IMR-90 (cell line): ENCODE data around the gene ARHGEF10L. TPM values are rescaled to one million over a fixed set of nuclear protein-coding genes. Genes with fewer than 3 reads are reported as not detected.

Source experiments
- ATAC-seq: fragments of 200-7000 bp; cut with Tn5 transposase; 2 replicates; pipeline ENCODE4 v1.9.1; 2020; ENCODE audit warnings: low read depth, mild to moderate bottlenecking, moderate library complexity
- BruUV-seq: library from RNA; stranded (reverse); fragments of 400-500 nt; replicated peaks from 2 replicates; lab custom pipeline; 2021; lab: Mats Ljungman, UMichigan
- CTCF ChIA-PET: fragments of 300-600 bp; formaldehyde crosslinking; extraction: SDS; loops from one replicate; lab custom pipeline; 2021; ENCODE audit warnings: antibody characterized with exemption; lab: Yijun Ruan, JAX
- POLR2A ChIA-PET: fragments of 300-600 bp; sonication (Branson Sonifier 250); formaldehyde crosslinking; loops from one replicate; lab custom pipeline; 2022; ENCODE audit warnings: antibody characterized with exemption; ENCODE audit not compliant: unreplicated experiment; lab: Charles Lee
- DNase-seq: peaks from one replicate; pipeline ENCODE4 v3.0.0; 2013
- H2AFZ ChIP-seq: replicated peaks from 2 replicates; pipeline ENCODE3; 2013; ENCODE audit warnings: low read length, mild to moderate bottlenecking; ENCODE audit not compliant: poor library complexity
- H2AK5ac ChIP-seq: 2 replicates; pipeline ENCODE4 v1.6.1; 2013; ENCODE audit warnings: low read depth, low read length, inconsistent platforms
- H2AK9ac ChIP-seq: replicated peaks from 2 replicates; pipeline ENCODE3; 2013; ENCODE audit warnings: mild to moderate bottlenecking, low read depth, low read length, moderate library complexity; ENCODE audit not compliant: poor library complexity
- H2BK120ac ChIP-seq: 2 replicates; pipeline ENCODE4 v1.6.1; 2013; ENCODE audit warnings: low read depth, low read length, inconsistent platforms
- H2BK15ac ChIP-seq: 3 replicates; pipeline ENCODE4 v1.6.1; 2013; ENCODE audit warnings: low read depth, low read length, inconsistent platforms
- H2BK20ac ChIP-seq: 2 replicates; pipeline ENCODE4 v1.6.1; 2013; ENCODE audit warnings: low read depth, mild to moderate bottlenecking, inconsistent platforms, low read length, moderate library complexity
- H2BK5ac ChIP-seq: 2 replicates; pipeline ENCODE4 v1.6.1; 2013; ENCODE audit warnings: mild to moderate bottlenecking, low read depth, low read length, inconsistent platforms; ENCODE audit not compliant: poor library complexity, severe bottlenecking
- H3K14ac ChIP-seq: replicated peaks from 2 replicates; pipeline ENCODE4 v1.6.1; 2013; ENCODE audit warnings: low read depth, low read length, inconsistent platforms
- H3K18ac ChIP-seq: 2 replicates; pipeline ENCODE4 v1.6.1; 2013; ENCODE audit warnings: low read depth, low read length, control low read depth
- H3K23ac ChIP-seq: 2 replicates; pipeline ENCODE4 v1.6.1; 2013; ENCODE audit warnings: low read depth, low read length, inconsistent platforms
- H3K27ac ChIP-seq: 2 replicates; pipeline ENCODE4 v1.5.1; 2013; ENCODE audit warnings: mild to moderate bottlenecking, control low read depth, low read length; ENCODE audit not compliant: insufficient read depth
- H3K27me3 ChIP-seq: 2 replicates; pipeline ENCODE4 v1.6.1; 2013; ENCODE audit warnings: low read length; ENCODE audit not compliant: control insufficient read depth, insufficient read depth
- H3K36me3 ChIP-seq: 2 replicates; pipeline ENCODE4 v1.6.1; 2013; ENCODE audit warnings: low read length, mixed read lengths; ENCODE audit not compliant: control insufficient read depth, insufficient read depth
- H3K4ac ChIP-seq: 2 replicates; pipeline ENCODE4 v1.6.1; 2013; ENCODE audit warnings: low read depth, low read length, inconsistent platforms
- H3K4me1 ChIP-seq: 2 replicates; pipeline ENCODE4 v1.6.1; 2013; ENCODE audit warnings: low read length, mixed read lengths; ENCODE audit not compliant: control insufficient read depth, insufficient read depth
- H3K4me2 ChIP-seq: 2 replicates; pipeline ENCODE4 v1.6.1; 2013; ENCODE audit warnings: low read depth, mild to moderate bottlenecking, control low read depth, low read length, moderate library complexity
- H3K4me3 ChIP-seq: 2 replicates; pipeline ENCODE4 v1.5.1; 2013; ENCODE audit warnings: low read depth, mild to moderate bottlenecking, control low read depth, low read length, moderate library complexity; ENCODE audit not compliant: insufficient read depth
- H3K56ac ChIP-seq: 2 replicates; pipeline ENCODE4 v1.6.1; 2013; ENCODE audit warnings: low read length, inconsistent platforms; ENCODE audit not compliant: insufficient read depth; ENCODE audit errors: extremely low read depth
- H3K79me1 ChIP-seq, 2 experiments: 2 replicates each; pipeline ENCODE4 v1.6.1; 2013; ENCODE audit warnings: low read length in 2 of 2, inconsistent platforms in 1 of 2, low read depth in 1 of 2
- H3K9ac ChIP-seq: 2 replicates; pipeline ENCODE4 v1.6.1; 2013; ENCODE audit warnings: low read depth, low read length, control low read depth
- H3K9me1 ChIP-seq: 2 replicates; pipeline ENCODE4 v1.6.1; 2013; ENCODE audit warnings: low read length, inconsistent platforms; ENCODE audit not compliant: insufficient read depth
- H3K9me3 ChIP-seq: 2 replicates; pipeline ENCODE4 v1.6.1; 2013; ENCODE audit warnings: low read length; ENCODE audit not compliant: control insufficient read depth, insufficient read depth
- H4K20me1 ChIP-seq: 2 replicates; pipeline ENCODE4 v1.6.1; 2013; ENCODE audit warnings: low read length, inconsistent platforms; ENCODE audit not compliant: insufficient read depth
- H4K5ac ChIP-seq: 2 replicates; pipeline ENCODE4 v1.6.1; 2013; ENCODE audit warnings: mild to moderate bottlenecking, low read depth, low read length, control low read depth
- H4K8ac ChIP-seq, 2 experiments: 2 replicates each; pipeline ENCODE4 v1.6.1; 2013; ENCODE audit warnings: low read depth in 2 of 2, low read length in 2 of 2, control low read depth in 1 of 2, inconsistent platforms in 1 of 2
- H4K91ac ChIP-seq: 2 replicates; pipeline ENCODE4 v1.6.1; 2013; ENCODE audit warnings: low read depth, low read length, inconsistent platforms; ENCODE audit not compliant: insufficient read depth
- BHLHE40 ChIP-seq: fragments of 150-350 bp; IDR thresholded peaks from 2 replicates; pipeline ENCODE4 v1.6.1; 2016; ENCODE audit warnings: mild to moderate bottlenecking, low read depth, low read length
- CEBPB ChIP-seq: IDR thresholded peaks from 2 replicates; pipeline ENCODE4 v1.6.1; 2012; ENCODE audit warnings: low read depth, low read length, improper control_type of control experiment
- CHD1 ChIP-seq: IDR thresholded peaks from 2 replicates; pipeline ENCODE4 v1.6.1; 2012; ENCODE audit warnings: low read depth, low read length, improper control_type of control experiment
- FOS ChIP-seq: fragments of 150-350 bp; IDR thresholded peaks from 2 replicates; pipeline ENCODE4 v1.6.1; 2016; ENCODE audit warnings: low read depth, low read length
- MAFK ChIP-seq: IDR thresholded peaks from 2 replicates; pipeline ENCODE4 v1.6.1; 2012; ENCODE audit warnings: low read depth, low read length, improper control_type of control experiment
- MAZ ChIP-seq: IDR thresholded peaks from 2 replicates; pipeline ENCODE4 v1.6.1; 2012; ENCODE audit warnings: low read depth, mild to moderate bottlenecking, low read length, improper control_type of control experiment, moderate library complexity, borderline replicate concordance
- MXI1 ChIP-seq: IDR thresholded peaks from 2 replicates; pipeline ENCODE4 v1.6.1; 2012; ENCODE audit warnings: low read depth, mild to moderate bottlenecking, low read length, moderate library complexity, borderline replicate concordance
- NFE2L2 ChIP-seq: fragments of 150-350 bp; IDR thresholded peaks from 2 replicates; pipeline ENCODE4 v1.6.1; 2016; ENCODE audit warnings: low read depth, mild to moderate bottlenecking, low read length
- POLR2A ChIP-seq: IDR thresholded peaks from 2 replicates; pipeline ENCODE4 v1.6.1; 2012; ENCODE audit warnings: mild to moderate bottlenecking, low read depth, low read length
- RAD21 ChIP-seq: IDR thresholded peaks from 2 replicates; pipeline ENCODE4 v1.6.1; 2012; ENCODE audit warnings: low read length, improper control_type of control experiment
- RCOR1 ChIP-seq: IDR thresholded peaks from 2 replicates; pipeline ENCODE4 v1.6.1; 2012; ENCODE audit warnings: mild to moderate bottlenecking, low read length, improper control_type of control experiment; ENCODE audit not compliant: insufficient replicate concordance
- RFX5 ChIP-seq: IDR thresholded peaks from 2 replicates; pipeline ENCODE4 v1.8.0; 2012; ENCODE audit warnings: low read depth, mild to moderate bottlenecking, low read length, moderate library complexity
- SMC3 ChIP-seq: fragments of 150-350 bp; IDR thresholded peaks from 2 replicates; pipeline ENCODE4 v1.6.1; 2016; ENCODE audit warnings: low read depth, mild to moderate bottlenecking, antibody characterized with exemption, low read length, moderate library complexity
- WGBS, 2 experiments: methylation state at CpG; one replicate each; pipeline versions ENCODE4 v1.1.5 to v1.1.7; 2013; ENCODE audit warnings: missing lambda C conversion rate in 2 of 2; ENCODE audit not compliant: insufficient read length in 1 of 2; ENCODE audit errors: extremely low coverage in 2 of 2; 5-methylcytosine and 5-hydroxymethylcytosine counted together
- dilution Hi-C: fragments of 300-500 bp; cut with HindIII; formaldehyde crosslinking; loops from one replicate; pipeline ENCODE4 v1.14.3; 2018; ENCODE audit warnings: low sequenced_read_pairs; ENCODE audit not compliant: unreplicated experiment
- in situ Hi-C: fragments of 300-500 bp; cut with MboI; formaldehyde crosslinking; loops from 3 replicates; pipeline ENCODE4 v1.14.3; 2019; ENCODE audit warnings: low sequenced_read_pairs, inconsistent platforms, mixed read lengths
- intact Hi-C: fragments of 100-400 bp; cut with micrococcal nuclease; formaldehyde crosslinking; loops from 2 replicates; pipeline ENCODE4 v1.10.0; 2022
- polyA plus RNA-seq, 3 experiments: library from polyadenylated mRNA; depleted of rRNA; stranded (reverse); fragments of >200 nt; gene quantifications; 2 replicates each; pipeline ENCODE4 v1.2.3, GENCODE V29; 2012; ENCODE audit warnings: low replicate concordance in 1 of 3
- total RNA-seq: library from RNA; depleted of rRNA; stranded (reverse); fragments of >200 nt; gene quantifications from 2 replicates; pipeline ENCODE4 v1.2.3, GENCODE V29; 2012
- TF ChIP-seq, protein P1 (sequence below): conservative IDR thresholded peaks from 2 replicates; pipeline ENCODE4 v1.5.1; 2012; ENCODE audit warnings: mild to moderate bottlenecking, low read depth, low read length, improper control_type of control experiment
- TF ChIP-seq, protein P2 (sequence below): fragments of 150-350 bp; IDR thresholded peaks from 2 replicates; pipeline ENCODE4 v1.6.1; 2017; ENCODE audit warnings: mild to moderate bottlenecking, antibody characterized with exemption, low read length, low read depth
- TF ChIP-seq, protein P3 (sequence below): fragments of 150-350 bp; IDR thresholded peaks from 2 replicates; pipeline ENCODE4 v1.6.1; 2016; ENCODE audit warnings: low read depth, mild to moderate bottlenecking, low read length, moderate library complexity, borderline replicate concordance

The ARHGEF10L gene
- total and polyA plus RNA-seq, 2 of the 4 experiments (the other 2 are of a cell fraction), result 4.8 to 12.4 TPM

DNA sequence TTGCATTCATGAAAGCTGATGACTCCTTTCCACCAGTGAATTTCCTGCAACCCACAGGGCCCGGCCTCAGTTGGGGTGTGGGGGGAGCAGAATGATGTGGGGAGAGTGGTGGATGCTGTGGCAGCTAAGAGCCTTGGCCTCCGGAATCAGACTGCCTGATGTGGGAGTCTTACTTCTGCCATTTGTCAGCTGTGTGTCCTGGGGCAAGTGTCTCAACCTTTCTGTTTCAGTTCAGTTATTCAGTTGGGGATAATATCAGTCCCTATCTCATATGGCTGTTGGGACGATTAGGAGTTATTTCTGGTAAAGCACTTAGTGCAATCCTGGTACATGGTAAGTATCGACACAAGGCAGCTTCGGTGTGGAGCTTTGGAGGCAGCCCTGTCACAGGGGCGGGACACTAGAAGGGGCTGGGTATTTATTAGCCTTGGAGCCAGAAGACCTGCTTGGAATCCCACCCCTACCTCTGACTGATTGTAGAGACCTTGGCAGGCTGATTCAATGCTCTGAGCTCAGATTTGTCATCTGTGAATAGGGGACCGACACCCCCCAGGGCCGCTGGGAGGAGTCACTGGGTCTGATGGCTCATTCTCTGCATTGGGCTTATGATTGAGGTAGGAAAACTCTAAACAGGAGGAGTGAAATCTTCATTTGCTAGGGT lies 19.6 kb downstream of the ARHGEF10L start:
- Histone ChIP-seq H2AFZ (no peak overlapping the region), H3K27me3 (no peaks in the 10 kb centered on the region), H3K56ac (no peak overlapping the region), H3K4me3 (no peak overlapping the region), H2BK20ac (no peak overlapping the region), H2AK5ac (no peak overlapping the region), H2BK15ac (no peak overlapping the region), H3K4me2 (no peak overlapping the region), H3K23ac (no peak overlapping the region), H4K8ac (no peak overlapping the region), H3K4ac (no peak overlapping the region), H3K36me3 (no peaks in the 10 kb centered on the region), H3K79me1 (peaks cover 47 to 80% of the 10 kb centered on the region in 2 experiments), H2AK9ac (no peak overlapping the region), H3K27ac (no peak overlapping the region), H3K9ac (no peak overlapping the region), H2BK120ac (no peak overlapping the region), H4K20me1 (peaks cover 8% of the 10 kb centered on the region; the same call in 1 of the 2 replicates), H4K91ac (no peak overlapping the region), H3K14ac (no peak overlapping the region), H3K18ac (no peak overlapping the region), H3K9me1 (peaks cover 14% of the 10 kb centered on the region), H2BK5ac (no peak overlapping the region), H3K9me3 (no peaks in the 10 kb centered on the region), H3K4me1 (peaks cover 16% of the 10 kb centered on the region), H4K5ac (no peak overlapping the region)
- POLR2A ChIA-PET, result no interaction called here
- no TSS peak for BruUV-seq
- CTCF ChIA-PET, result no interaction called here
- no peak for ATAC-seq
- in situ Hi-C loops, result no loop called here
- DNase-seq, result no peak
- dilution Hi-C loops, result no loop called here
- no peak for TF ChIP-seq MAFK
- TF ChIP-seq RCOR1, result no peak
- TF ChIP-seq RFX5, result no peak
- TF ChIP-seq CHD1, result no peak
- TF ChIP-seq, protein P1, sequence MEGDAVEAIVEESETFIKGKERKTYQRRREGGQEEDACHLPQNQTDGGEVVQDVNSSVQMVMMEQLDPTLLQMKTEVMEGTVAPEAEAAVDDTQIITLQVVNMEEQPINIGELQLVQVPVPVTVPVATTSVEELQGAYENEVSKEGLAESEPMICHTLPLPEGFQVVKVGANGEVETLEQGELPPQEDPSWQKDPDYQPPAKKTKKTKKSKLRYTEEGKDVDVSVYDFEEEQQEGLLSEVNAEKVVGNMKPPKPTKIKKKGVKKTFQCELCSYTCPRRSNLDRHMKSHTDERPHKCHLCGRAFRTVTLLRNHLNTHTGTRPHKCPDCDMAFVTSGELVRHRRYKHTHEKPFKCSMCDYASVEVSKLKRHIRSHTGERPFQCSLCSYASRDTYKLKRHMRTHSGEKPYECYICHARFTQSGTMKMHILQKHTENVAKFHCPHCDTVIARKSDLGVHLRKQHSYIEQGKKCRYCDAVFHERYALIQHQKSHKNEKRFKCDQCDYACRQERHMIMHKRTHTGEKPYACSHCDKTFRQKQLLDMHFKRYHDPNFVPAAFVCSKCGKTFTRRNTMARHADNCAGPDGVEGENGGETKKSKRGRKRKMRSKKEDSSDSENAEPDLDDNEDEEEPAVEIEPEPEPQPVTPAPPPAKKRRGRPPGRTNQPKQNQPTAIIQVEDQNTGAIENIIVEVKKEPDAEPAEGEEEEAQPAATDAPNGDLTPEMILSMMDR, result no peak
- no peak for TF ChIP-seq CEBPB
- no peak for TF ChIP-seq BHLHE40
- TF ChIP-seq RAD21, result no peak
- TF ChIP-seq, protein P2, sequence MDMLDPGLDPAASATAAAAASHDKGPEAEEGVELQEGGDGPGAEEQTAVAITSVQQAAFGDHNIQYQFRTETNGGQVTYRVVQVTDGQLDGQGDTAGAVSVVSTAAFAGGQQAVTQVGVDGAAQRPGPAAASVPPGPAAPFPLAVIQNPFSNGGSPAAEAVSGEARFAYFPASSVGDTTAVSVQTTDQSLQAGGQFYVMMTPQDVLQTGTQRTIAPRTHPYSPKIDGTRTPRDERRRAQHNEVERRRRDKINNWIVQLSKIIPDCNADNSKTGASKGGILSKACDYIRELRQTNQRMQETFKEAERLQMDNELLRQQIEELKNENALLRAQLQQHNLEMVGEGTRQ, result no peak
- TF ChIP-seq SMC3, result no peak
- TF ChIP-seq NFE2L2, result no peak
- no peak for TF ChIP-seq FOS
- no peak for TF ChIP-seq MXI1
- no peak for TF ChIP-seq MAZ
- TF ChIP-seq POLR2A, result no peak
- TF ChIP-seq, protein P3, sequence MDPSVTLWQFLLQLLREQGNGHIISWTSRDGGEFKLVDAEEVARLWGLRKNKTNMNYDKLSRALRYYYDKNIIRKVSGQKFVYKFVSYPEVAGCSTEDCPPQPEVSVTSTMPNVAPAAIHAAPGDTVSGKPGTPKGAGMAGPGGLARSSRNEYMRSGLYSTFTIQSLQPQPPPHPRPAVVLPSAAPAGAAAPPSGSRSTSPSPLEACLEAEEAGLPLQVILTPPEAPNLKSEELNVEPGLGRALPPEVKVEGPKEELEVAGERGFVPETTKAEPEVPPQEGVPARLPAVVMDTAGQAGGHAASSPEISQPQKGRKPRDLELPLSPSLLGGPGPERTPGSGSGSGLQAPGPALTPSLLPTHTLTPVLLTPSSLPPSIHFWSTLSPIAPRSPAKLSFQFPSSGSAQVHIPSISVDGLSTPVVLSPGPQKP, result no peak
- 60% methylated on average over 1 of the region's 8 CpGs; no CpG with 5 or more reads in 1 of the 2 experiments for WGBS, 2 experiments
- intact Hi-C loops, result no loop called here
